ENCODE results near the gene OR4K2.
"Not testable (repeated sequence)": the region's sequence is repeated elsewhere in the genome, so short reads cannot be mapped to it uniquely, and the experiment has no call there.

The OR4K2 gene, protein sequence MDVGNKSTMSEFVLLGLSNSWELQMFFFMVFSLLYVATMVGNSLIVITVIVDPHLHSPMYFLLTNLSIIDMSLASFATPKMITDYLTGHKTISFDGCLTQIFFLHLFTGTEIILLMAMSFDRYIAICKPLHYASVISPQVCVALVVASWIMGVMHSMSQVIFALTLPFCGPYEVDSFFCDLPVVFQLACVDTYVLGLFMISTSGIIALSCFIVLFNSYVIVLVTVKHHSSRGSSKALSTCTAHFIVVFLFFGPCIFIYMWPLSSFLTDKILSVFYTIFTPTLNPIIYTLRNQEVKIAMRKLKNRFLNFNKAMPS

DNA sequence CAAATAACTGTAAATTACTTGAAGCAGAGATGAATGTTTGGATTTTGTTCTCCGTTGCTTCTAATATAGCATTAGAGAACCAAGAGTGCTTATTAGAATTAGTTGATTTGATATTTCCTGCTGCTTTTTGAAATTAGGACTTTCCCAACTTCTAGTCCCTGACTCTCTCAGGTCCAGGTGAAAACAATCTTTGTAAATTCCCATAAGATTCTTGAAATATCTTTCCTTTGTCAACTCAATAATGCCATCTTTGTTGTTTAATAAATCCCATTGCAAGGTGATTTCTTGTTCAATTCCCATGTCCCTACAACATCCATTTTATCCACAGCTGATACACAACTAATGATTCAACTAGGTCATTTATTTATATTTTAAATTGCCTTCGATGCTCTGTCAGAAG is at the start of gene OR4K2:
TSS of gene OR4K2 (plus strand) at position 301 of the 400 bp plus-strand sequence. CDS start 1,126 bp downstream, outside the sequence.
- DNase-seq, result no peak

DNA sequence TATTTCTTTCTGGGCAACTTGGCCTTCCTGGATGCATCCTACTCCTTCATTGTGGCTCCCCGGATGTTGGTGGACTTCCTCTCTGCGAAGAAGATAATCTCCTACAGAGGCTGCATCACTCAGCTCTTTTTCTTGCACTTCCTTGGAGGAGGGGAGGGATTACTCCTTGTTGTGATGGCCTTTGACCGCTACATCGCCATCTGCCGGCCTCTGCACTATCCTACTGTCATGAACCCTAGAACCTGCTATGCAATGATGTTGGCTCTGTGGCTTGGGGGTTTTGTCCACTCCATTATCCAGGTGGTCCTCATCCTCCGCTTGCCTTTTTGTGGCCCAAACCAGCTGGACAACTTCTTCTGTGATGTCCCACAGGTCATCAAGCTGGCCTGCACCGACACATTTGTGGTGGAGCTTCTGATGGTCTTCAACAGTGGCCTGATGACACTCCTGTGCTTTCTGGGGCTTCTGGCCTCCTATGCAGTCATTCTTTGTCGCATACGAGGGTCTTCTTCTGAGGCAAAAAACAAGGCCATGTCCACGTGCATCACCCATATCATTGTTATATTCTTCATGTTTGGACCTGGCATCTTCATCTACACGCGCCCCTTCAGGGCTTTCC is 47.2 kb upstream of the OR4K2 start:
- not testable (repeated sequence) for DNase-seq

DNA sequence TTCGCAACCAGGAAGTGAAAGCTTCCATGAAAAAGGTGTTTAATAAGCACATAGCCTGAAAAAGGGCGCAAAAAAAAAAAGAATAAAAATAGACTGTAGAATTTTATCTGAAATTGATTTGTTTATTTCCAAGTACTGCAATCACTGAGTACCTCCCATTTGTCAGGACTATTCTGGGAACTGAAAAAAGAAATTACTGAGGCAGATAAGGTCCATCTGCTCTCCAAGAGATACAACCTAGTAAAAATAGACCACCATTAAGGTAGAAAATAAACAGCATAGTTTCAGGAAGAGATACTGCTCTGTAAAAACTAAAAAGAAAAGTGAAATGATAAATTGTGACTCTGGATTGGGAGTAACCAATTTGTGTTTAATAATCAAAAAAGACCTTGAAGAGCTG is 46.6 kb upstream of the OR4K2 start:
- no peak for DNase-seq

DNA sequence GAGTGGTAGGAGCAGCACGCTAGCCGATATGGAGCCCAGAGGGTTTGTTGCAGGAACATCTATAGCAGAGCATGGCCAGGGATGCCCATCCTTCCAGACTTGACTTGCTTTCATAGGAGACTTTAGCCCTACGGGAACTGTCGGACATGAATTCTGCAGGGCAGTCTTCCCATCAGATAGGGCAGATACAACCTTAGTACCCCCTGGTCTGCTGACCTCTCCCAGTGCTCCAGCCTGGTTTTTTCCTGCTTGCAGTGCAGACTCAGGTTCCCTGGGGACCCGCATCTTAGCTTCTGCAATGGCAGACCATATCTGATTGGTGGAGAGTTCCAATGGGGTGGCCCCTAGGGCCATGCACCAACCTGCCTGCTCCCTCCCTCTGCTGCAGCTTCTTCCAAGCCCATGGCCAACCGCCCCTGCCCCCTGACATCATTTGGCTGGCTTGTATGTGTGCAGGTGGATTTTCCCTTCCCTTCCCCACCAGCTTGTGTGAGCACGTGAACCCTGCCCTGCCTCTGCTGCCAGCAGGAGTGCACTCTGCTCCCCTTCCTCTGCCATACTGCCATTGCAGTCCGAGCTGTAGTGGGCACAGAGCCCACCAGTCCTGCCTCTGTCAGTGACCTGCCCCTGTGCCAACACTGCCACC is 40.6 kb upstream of the OR4K2 start:
- not testable (repeated sequence) for DNase-seq

DNA sequence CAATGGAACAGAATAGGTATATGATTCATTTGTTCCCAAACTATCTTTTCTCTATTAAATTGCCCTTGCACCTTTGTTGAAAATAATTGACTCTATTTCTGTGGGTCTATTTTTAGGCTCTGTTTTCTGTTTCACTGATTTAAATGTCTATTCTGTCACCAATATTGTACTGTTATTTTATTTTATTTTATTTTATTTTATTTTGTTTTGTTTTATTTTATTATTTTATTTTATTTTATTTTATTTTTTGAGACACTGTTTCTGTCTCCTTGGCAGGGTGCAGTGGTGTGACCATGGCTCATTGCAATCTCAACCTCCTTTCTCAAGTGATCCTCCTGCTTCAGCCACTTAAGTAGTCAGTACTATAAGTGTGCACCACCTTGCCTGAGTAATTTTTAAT is 36.5 kb upstream of the OR4K2 start:
- DNase-seq, result no peak

DNA sequence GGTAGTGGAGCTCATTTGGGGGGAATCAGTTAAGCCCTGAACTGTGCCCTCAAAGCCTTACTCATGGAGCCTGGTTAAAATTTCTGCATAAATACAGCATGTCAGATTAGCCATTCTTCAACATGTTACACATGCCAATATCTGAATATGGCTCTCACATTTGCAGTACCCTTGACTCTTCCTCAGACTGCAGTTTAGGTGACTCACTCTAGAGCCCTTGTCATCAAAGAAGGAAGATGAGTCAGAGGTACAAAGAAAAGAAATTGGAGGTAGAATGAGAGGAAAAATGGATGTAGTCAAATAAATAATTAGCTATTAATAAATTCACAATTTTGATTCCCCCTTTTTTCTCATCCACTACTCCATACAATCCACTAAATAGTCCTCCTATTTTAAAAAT is 23.6 kb upstream of the OR4K2 start:
- DNase-seq, result no peak

DNA sequence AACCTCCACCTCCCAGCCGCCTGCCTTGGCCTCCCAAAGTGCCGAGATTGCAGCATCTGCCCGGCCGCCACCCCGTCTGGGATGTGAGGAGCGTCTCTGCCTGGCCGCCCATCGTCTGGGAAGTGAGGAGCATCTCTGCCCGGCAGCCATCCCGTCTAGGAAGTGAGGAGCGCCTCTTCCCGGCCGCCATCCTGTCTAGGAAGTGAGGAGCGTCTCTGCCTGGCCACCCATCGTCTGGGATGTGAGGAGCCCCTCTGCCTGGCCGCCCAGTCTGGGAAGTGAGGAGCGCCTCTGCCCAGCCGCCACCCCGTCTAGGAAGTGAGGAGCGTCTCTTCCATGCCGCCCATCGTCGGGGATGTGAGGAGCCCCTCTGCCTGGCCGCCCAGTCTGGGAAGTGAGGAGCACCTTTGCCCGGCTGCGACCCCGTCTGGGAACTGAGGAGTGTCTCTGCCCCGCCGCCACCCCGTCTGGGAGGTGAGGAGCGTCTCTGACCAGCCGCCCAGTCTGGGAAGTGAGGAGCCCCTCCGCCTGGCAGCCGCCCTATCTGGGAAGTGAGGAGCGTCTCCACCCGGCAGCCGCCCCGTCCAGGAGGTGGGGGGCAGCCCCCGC is 8.8 kb upstream of the OR4K2 start:
- not testable (repeated sequence) for DNase-seq

DNA sequence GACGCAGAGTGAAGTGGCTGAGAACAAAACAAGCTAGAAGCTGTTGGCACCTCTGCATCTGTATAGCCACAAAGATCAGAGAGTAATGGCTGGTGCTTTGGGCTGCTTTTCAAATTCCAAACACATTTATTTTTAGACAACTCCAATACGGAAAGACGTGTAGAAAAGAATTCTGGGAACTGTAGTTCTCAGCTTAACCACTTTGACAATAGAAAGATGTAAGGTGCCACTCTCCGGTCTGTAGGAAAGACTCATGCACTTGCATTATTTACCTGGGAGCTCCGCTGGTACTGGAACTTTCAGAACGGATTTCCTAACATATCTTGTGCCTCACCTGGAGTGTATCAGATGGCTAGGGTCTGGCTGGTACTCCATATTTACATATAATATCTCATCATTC is 1.8 kb upstream of the OR4K2 start:
- no peak for DNase-seq

DNA sequence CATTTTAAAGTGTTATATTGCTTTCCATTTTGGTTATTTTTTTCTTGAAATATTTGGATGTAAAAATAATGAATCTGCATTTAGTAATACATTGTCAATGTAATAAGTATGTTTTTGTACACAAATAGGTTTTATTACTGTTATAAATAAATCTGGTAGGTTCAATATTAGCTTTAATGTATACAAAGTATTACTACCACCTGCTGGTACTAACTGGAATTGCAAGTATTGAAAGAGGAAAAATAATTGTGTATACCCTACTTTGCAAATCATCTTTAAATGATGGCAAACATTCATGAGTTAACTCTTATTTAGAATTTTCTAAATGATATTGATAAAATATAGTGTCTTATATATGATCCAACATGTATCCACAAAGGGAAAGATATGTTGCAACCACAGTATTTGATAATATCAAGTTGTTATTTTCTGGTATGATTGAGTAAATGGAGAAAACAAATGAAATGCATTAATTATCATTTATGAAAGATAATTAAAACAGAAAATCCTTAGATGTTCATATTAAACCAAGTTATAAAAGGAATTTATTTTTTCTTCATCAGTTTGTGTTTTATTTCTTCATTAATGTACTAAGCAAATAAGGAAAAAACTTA is 3.2 kb downstream of the OR4K2 start:
- DNase-seq, result peak; percentile 25

DNA sequence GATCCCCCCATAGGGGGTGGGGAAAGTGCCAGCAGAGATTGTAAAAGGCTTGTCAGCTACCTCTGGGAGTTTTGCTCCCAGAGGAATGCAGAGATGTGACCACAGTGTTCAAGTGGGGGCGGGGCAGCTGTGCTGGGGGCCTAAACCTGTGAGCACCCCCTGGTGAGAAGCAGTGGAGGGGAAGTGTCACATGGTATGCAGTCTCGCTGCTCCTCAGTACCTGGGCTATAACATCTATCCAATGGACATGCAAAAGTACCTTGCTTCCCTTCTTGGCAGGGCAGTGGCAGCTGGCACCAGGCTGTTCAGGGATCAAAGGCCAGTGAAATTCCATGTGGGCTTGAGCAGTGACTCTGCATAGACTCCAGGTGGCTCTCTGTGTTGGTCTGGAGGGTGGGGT is 20.3 kb downstream of the OR4K2 start:
- DNase-seq, result no peak

DNA sequence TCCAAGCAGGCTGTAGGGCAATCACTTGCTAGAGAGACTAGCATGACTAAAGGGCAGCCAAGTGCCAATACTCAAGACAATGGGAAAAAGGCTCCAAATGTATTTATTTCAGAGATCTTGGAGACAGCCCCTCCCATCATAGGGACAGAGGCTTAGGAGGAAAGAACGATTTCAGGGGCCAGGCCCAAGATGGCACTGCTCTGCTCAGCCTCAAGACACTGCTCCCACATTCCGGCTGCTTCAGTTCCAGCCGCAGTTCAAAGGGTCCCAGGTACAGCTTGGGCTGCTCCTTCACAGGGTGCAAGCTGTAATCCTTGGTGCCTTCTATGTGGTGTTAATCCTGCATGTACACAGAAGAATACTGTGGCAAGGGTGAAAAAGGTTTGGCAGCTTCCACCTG is 26.1 kb downstream of the OR4K2 start:
- no peak for DNase-seq

DNA sequence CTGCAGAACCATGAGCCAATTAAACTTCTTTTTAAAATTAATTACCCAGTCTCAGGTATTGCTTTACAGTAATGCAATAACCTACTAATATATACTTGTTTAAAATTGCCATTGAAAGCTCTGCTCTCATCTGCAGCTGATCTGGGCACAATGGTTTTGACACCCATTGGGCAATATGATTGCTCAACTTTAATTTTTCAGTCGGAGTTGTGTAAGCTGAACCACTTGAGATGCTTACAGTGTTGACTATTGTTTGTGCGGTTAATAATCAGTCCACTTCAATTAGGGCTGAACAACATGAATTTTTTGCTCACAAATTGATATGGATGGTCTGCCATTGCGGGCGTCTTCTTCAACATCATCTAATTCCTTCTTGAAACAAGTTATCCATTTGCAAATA is 27.5 kb downstream of the OR4K2 start:
- DNase-seq, result no peak

DNA sequence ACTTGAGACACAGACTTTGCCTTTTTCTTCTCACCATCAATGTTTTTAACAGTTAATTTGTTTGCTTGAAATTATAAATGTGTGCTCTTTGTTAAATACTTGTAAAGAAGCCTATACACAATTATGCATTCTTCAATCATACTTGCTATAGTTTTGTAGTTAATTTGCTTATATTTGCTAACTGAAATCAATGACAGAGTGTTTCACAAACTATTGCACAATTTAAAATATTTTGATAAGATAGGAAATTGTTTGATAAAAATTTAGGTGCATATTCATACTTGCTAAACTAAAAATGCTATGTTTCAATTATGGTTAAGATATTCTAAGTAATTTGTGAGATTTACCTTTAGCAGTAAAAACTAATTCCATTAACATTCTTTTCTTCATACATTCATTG is 31.7 kb downstream of the OR4K2 start:
- DNase-seq, result no peak

DNA sequence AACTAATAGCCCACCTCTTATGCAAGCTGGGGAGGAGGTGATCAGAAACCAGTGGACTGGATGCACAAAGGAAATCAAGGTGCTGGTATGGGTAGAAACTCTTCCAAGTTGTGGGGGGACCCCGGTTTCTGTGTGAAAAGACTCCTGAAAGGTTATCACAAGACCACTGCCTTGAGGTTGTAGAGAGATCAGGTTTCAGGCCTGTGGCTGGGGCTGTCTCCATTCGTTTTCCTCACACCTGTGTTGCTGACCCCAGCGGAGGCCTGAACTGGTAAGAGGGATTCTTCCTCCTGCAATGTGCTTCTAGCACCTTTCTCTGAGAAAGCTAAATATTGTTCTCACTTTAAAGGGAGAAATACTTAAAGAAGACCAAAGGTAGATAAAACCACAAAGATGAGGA is 36.2 kb downstream of the OR4K2 start:
- DNase-seq, result no peak

DNA sequence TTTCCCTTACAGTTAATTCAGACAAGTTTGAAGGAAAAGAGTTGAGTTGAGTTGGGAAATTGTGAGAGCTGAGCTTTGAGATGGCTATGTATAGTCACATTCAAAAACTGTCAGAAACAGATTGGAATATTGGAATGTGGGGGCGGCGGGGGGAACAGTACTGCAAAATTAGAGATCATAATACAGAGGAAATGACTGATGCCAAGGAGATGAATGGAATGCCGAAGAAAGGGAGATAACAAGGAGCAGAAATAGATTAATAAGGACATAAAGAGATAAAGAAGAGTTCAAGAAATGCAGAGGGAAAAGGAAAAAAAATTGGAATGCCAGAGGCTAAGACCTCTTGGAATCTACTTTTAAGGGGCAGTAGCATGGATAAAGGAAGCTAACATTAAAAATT is 42.3 kb downstream of the OR4K2 start:
- no peak for DNase-seq

DNA sequence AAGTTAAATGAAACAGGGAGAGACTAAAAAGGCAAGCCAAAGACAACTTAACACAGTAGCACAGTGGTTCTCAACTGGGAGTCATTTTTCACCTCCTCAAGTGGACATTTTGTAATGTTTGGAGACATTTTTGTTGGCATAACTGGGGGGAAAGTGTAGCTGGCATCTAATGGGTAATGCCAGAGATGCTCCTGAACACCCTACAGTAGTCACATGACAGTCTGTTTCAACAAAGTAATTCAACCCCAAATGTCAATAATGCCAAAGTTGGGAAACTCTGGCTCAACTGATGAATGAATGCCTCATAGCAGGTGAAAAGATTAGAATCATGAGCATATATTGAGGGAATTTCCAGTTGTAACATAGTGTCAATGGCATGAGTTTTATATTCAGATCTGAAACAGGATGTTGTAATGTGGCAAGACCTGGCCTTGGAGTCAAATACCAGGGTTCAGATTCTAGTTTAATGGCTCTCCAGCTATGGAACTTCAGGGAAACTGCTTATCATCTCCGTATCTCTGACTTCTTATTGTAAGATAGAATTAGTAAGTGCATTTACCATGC is 43.1 kb downstream of the OR4K2 start:
- no peak for DNase-seq

DNA sequence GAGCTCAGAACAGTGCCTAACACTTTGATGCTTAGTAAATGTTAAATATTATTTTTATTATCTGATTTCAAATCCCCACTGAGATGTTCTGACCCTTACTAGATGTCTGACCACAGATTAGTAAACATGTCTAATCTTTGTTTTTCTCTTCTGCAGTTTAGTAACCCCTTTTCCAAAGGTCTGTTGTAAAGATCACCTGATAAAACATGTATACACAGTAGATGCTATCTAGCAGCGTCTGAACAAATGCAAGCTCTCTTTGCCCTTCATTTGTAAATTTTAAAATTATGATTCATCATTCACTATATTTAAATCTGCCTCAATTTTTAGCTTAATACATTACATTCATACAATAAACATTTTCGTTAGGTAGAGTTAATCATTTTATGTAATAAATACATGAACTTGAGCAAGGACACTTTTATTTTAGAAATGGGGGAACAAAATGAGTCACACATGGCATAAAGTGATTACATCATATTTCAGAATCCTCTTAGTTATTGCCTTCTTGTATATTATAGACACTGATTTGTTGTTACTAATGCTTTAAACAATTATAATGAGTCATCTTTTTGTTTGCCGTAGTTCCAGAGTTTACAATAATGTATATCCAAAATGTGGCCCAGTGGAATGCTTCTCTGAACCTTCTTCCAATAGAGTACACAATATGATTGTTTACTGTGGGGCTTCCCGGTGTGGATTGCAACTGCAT is 43.8 kb downstream of the OR4K2 start:
- no peak for DNase-seq

DNA sequence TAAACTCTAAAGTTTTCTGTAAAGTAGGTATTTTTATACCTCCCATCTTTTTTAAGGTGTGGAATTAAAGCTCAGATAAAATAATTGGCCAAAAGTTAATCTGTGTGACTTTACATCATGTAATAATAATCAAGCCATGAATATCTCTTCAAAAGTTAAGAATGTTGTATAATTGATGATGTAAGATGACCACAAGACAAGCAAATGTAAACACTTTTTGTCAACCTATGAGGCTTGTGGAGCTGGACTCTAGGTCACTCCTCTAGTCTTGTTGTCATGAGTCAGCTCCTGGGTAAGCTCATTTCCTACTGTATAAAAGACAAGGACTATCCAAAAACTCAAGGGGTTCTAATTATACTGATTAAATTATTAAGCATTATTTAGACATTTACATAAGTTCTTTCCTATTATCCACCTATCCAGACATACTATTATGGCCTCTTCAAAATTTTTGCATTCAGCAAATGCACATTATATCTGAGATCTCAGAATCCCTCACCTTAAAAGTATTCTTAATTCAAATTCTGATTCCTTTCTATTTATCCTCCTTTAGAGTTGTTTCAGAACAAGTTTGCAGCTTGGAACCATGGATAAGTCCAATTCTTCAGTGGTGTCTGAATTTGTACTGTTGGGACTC is 45.2 kb downstream of the OR4K2 start, which contains the start of gene OR4K5:
TSS of gene OR4K5 (plus strand) at position 587 of the 637 bp plus-strand sequence. CDS start at position 587, 0 bp downstream.
- no peak for DNase-seq

DNA sequence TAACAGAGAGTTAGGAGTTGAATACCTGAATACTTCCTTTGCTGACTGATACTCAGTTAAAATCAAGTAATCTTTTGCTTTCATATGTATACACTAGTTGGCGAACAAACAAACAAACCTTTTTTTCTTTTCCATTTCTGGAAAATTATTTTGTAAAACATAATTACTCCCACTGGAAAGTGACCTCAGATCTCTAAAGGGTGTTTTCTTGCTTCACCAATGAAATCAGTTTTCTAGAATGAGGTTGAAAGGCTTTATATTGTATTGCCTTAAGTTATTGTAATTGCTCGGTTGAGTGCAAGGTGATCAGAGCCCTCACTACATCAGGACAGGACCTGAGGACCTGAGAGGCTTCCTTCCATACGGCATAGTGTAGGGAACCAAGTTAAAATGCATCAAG is 55.7 kb downstream of the OR4K2 start, which contains the start of gene OR4K1:
TSS of gene OR4K1 (plus strand) at position 301 of the 400 bp plus-strand sequence. CDS start 4,750 bp downstream, outside the sequence.
- DNase-seq, result no peak

All from activated CD4-positive, alpha-beta T cell treated with anti-CD3 and anti-CD28 coated beads, Interleukin-2, amount 50 U/mL, for 16 hours (primary cell).